GM19438 (cell line): ENCODE measurements around the gene GABRG3.
"Not testable (repeated sequence)": the region's sequence is repeated elsewhere in the genome, so short reads cannot be mapped to it uniquely, and the experiment has no call there.

Source experiments
- ATAC-seq: cut with Tn5 transposase; IDR thresholded peaks from one replicate; pipeline ENCODE4 v1.9.1; 2021; ENCODE audit warnings: low read depth; ENCODE audit not compliant: unreplicated experiment

GABRG3 gene

DNA sequence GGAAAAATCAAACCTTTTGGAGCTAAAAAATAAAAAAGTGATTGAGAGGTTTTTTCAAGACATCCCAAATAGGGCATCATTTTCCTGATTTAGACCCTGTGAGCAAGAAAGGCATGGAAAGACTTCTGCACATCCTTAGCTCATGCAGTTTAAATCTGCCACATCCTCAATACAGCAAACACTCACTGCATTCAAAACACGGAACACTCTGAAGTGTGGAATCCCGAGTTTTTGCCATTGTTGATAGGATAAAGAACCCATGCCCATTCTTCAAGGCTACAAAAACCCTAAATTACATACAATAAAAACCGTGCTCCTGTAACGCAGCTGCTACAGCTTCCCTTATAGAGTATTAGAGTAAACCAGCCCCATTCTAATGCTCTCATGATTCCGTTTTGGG, 346.8 kb downstream of the GABRG3 start:
- ATAC-seq: no peak

- ATAC-seq: no peak
Observed at GRCh38 chr15:27323801-27324200, 352.8 kb downstream of the GABRG3 start.

DNA sequence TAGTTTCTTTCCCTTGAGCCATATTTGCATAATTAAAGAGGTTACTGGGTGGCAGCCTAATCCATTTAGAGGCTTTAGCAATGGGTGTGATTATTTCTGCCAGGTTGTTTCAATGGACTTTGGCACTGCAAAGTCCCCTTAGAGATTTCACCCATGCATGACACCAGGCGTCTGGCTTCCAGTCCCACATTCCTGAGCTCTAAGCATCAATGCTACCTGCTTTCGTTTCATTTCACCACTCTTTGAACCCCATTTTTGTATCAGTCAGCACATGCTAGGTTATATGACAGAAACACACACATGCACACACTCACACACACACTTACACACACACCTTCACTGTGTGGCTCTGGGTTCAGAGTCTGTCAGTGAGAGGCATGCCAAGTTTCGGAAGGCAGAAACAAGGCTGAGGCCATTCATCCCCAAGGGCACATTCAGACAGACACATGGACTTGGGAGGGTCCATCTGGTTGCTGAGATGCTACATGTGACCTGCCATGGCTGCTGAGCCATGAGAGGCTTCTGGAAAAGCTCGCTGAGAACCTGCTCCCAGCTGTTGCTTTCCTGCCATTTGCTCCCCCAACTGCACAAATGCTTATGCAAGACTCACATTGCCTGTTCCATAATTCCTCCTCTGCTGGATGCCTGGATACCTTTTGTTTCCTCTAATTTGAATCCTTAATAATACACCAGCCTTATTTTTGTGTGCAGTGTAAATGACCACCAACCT, 354.1 kb downstream of the GABRG3 start:
- ATAC-seq: no peak

- ATAC-seq: no peak
Observed at GRCh38 chr15:27327467-27328025, 356.6 kb downstream of the GABRG3 start.

- ATAC-seq: no peak
Observed at GRCh38 chr15:27328186-27328585, 357.2 kb downstream of the GABRG3 start.

DNA sequence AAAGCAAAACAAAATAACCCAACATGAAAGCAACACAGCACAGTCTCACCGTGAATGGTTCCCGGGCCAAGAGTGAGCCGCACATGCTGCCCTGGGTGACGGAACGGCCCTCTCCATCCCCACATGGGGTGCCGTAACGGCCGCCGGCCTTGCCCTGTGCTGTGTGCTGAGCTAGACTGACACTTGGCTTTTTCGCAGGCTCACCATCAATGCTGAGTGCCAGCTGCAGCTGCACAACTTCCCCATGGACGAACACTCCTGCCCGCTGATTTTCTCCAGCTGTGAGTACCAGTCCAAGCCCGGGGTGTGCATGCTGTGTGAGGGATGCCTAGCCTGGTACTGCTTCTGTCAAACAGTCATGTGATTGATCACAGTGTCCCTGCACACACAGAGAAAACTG, 357.6 kb downstream of the GABRG3 start:
- no peak for ATAC-seq

GRCh38 chr15:27330326-27330725, 359.3 kb downstream of the GABRG3 start:
- ATAC-seq: no peak

DNA sequence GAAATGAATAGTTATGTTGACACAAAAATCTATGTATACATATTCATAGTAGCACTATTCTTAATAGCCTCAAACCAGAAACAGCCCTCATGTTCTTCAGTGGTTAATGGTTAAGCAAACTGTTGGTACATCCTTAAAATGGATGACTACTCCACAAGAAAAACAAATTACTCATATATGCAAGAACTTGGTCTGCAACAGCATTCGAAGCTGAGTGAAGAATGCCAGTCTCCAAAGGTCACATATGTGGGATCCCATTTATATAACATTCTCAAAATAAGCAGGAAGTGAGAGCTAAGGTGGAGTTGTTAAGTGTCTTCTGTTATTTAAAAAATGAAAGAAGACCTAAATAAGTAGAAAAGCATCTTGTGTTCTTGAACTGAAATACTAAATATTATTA, 365.7 kb downstream of the GABRG3 start:
- no peak for ATAC-seq

DNA sequence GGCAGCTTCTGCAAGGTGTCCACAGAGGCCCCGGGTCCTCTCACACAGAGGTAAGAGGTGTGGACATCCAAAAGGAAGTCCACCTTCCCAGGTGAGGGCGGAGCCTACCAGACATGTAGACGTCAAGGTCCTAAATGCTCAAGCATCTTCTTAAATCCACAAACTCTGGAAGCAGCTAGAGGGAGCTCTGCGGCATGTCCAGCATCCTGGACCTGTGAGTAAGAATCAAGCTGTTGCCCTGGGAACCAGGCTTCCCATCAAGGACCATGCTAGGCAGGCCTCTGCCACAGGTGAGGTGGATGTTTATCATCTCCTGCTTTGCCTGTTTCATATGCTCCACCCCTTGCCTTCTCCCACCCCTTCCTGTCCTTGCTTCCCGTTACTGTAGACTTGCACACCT, 368.2 kb downstream of the GABRG3 start:
- no peak for ATAC-seq

GRCh38 chr15:27341780-27342343, 370.9 kb downstream of the GABRG3 start:
- no peak for ATAC-seq

DNA sequence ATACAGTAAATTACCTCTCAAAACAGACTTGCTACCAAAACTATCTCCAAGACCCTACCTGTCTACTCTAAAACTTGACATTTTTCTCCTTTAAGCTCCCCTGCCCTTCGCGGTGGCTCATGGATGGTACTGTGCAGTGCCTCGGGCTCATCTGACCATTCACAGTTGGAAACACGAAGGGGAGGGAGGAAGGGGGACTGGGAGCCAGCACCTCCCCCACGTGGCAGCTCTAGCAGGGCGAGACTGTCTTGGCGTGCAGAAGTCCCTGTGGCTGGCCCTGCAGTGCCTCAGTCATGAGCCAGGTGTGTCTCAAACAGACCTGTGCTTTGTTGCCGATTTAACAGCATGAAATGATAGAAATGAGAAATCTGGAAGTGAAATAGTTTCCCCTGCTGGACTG, 372.0 kb downstream of the GABRG3 start:
- no peak for ATAC-seq

DNA sequence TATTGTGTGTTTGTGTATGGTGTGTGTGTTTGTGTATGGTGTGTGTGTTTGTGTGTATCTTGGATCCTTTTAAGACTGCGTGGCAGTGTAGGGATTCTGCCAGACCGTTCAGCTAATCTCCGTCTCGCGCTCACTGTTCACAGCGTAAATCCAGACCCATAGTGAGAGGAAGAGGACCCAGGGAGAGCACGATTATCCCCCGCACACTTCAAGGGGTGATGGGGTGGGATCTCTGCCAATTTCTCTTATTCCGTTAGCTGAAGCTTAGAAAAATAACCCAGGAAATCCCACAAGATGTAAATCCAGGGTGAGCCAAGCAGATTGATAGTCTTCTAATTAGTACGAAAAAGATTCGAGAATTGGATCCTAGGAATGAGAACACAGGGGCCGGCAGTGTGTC, 381.2 kb downstream of the GABRG3 start:
- no peak for ATAC-seq

DNA sequence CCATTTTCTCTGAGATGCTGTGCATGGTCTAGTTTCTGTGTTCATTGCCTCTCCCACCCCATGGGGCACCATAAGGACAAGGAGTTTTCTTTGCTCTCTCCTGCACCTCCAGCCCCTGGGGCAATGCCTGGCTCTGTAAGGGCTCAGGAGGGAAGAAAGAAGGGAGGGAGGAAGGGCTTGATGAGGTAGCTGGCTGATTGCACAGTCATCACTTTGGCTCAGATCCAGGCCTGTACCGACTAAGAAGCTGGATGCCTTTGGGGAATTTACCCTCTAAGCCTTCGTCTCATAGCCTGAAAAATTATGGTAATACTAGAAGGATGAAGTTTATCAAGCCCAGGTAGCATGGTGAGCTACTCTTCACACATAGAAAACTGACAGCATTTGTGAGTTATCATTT, 382.9 kb downstream of the GABRG3 start:
- ATAC-seq: no peak

- no peak for ATAC-seq
Observed at GRCh38 chr15:27358751-27359434, 387.9 kb downstream of the GABRG3 start.

DNA sequence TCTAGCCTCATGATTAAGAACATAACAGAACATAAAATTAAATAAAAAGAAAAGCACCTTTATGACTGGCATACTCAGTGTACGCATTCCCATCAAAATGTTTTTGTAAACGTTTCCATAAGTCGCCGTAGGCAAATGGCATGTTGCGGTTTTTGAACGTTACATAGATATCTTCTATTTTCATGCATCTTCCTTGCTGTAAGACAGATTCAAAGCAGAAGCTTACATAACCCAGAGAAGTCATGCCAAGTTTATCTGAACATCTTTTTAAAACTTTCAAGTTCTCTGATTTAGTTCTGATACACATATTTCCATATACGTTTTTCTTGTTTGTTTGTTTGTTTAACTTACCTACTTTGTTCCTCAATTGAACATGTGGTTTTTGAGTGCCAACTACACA, 388.6 kb downstream of the GABRG3 start:
- ATAC-seq: no peak

- ATAC-seq: no peak
Observed at GRCh38 chr15:27360316-27360715, 389.3 kb downstream of the GABRG3 start.

- no peak for ATAC-seq
Observed at GRCh38 chr15:27361438-27361837, 390.5 kb downstream of the GABRG3 start.

- no peak for ATAC-seq
Observed at GRCh38 chr15:27365456-27365855, 394.5 kb downstream of the GABRG3 start.

DNA sequence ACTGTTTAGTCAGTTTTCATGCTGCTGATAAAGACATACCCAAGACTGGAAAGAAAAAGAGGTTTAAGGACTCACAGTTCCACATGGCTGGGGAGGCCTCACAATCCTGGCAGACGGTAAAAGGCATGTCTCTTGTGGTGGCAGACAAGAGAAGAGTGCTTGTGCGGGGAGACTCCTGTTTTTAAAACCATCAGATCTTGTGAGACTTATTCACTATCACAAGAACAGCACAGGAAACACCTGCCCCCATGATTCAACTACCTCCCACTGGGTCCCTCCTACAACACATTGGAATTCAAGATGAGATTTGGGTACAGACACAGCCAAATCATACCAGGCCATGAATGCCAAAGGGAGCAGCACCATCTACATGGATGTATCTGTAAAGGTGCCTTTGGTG, 406.4 kb downstream of the GABRG3 start:
- not testable (repeated sequence) for ATAC-seq

- no peak for ATAC-seq
Observed at GRCh38 chr15:27382361-27383025, 411.5 kb downstream of the GABRG3 start.

DNA sequence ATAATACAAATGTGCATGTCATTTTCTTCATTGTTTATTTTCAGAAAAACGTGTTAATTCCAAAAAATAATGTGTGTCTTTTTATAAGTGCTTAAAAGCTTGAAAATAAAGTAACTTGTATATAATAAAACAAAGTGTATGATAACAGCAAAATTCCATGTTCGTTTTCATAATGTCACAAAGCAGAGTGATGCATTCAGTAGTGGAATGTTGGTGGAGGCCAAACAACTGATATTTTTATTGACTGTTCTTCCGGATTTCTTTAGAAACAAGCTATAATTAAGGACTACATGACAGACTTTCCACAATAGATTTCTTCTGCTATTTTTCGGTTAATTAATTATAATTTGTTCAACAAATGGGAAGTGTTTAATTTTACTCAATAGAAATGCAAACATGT, 412.7 kb downstream of the GABRG3 start:
- ATAC-seq: no peak
